Gastroesophageal sphincter (tissue), 4 donors: ENCODE data around the gene DOCK2. TPM values are rescaled to one million over a fixed set of nuclear protein-coding genes. Genes with fewer than 3 reads are reported as not detected.
"Not testable (repeated sequence)": the region's sequence is repeated elsewhere in the genome, so short reads cannot be mapped to it uniquely, and the experiment has no call there.

Experiments
- ATAC-seq: fragments of 150-250 bp; one replicate; pipeline ENCODE4 v1.9.1; 2016; ENCODE audit warnings: mild to moderate bottlenecking, moderate library complexity
- H3K27ac ChIP-seq, 4 donors: fragments of 200-600 bp; sonication (generic) in 3 of 4; 1 replicate in 3 of 4; 2 replicates in 1 of 4; pipeline ENCODE4 v1.5.1; 2016 to 2019
- H3K27me3 ChIP-seq: fragments of 200-600 bp; sonication (generic); one replicate; pipeline ENCODE4 v1.5.1; 2019
- H3K36me3 ChIP-seq, 2 donors: fragments of 200-600 bp; sonication (generic); one replicate each; pipeline ENCODE4 v1.5.1; 2019; ENCODE audit warnings: control low read depth in 1 of 2
- H3K4me1 ChIP-seq, 3 donors: fragments of 200-600 bp; sonication (generic); 1 replicate in 2 of 3; 2 replicates in 1 of 3; pipeline ENCODE4 v1.5.1; 2016 to 2019; ENCODE audit warnings: control low read depth in 2 of 3
- H3K4me3 ChIP-seq, 2 donors: fragments of 200-600 bp; sonication (generic); one replicate each; pipeline ENCODE4 v1.5.1; 2019; ENCODE audit warnings: mild to moderate bottlenecking in 1 of 2, moderate library complexity in 1 of 2
- H3K9me3 ChIP-seq, 3 donors: fragments of 200-600 bp; sonication (generic); one replicate each; pipeline ENCODE4 v1.5.1; 2017 to 2019; ENCODE audit warnings: control low read depth in 2 of 3
- CTCF ChIP-seq, 4 experiments: fragments of 200-600 bp in 2 of 4; fragments of 450-650 bp in 2 of 4; sonication (generic) in 1 of 4; IDR thresholded peaks; one replicate each; pipeline ENCODE4 v1.5.1; 2017 to 2019; ENCODE audit warnings: antibody characterized with exemption in 4 of 4, mild to moderate bottlenecking in 2 of 4, moderate library complexity in 2 of 4
- EP300 ChIP-seq: sonication (generic); formaldehyde crosslinking; IDR thresholded peaks from one replicate; pipeline ENCODE4 v1.6.1; 2017; ENCODE audit warnings: antibody characterized with exemption, mild to moderate bottlenecking
- POLR2A ChIP-seq, 2 donors: fragments of 450-650 bp; IDR thresholded peaks; one replicate each; pipeline ENCODE4 v1.6.1; 2017; ENCODE audit warnings: antibody characterized with exemption in 2 of 2, mild to moderate bottlenecking in 2 of 2, moderate library complexity in 1 of 2
- POLR2AphosphoS5 ChIP-seq: sonication (generic); formaldehyde crosslinking; IDR thresholded peaks from one replicate; pipeline ENCODE4 v1.6.1; 2017; ENCODE audit warnings: antibody characterized with exemption
- WGBS, 2 donors: methylation state at CpG; one replicate each; pipeline ENCODE4 v1.1.5; 2018; ENCODE audit warnings: low coverage in 1 of 2; 5-methylcytosine and 5-hydroxymethylcytosine counted together
- total RNA-seq, 4 donors: library from RNA; depleted of rRNA; stranded (reverse); fragments of >200 nt; gene quantifications; one replicate each; pipeline ENCODE4 v1.1.0, GENCODE V29; 2016

The DOCK2 gene
- total RNA-seq, 4 donors from 2014 or later = 9.3 to 20.6 (median 11.8) TPM

- no peak for ATAC-seq
- Histone ChIP-seq H3K36me3 (no peaks in the 10 kb centered on the region), H3K9me3 (no peaks in the 10 kb centered on the region), H3K4me1 (no peaks in the 10 kb centered on the region), H3K27ac (no peak overlapping the region), H3K4me3 (no peak overlapping the region), H3K27me3 (no peaks in the 10 kb centered on the region)
- no peak for TF ChIP-seq EP300
- TF ChIP-seq POLR2AphosphoS5 = no peak
- no peak for TF ChIP-seq CTCF (IDR thresholded peaks at IDR 0.05)
- no peak for TF ChIP-seq POLR2A (IDR thresholded peaks at IDR 0.05)
- 62 to 74% methylated on average over 3 of the region's 3 CpGs for WGBS, 2 donors
Measured at GRCh38 chr5:169748174-169748573, 111.1 kb downstream of the DOCK2 start.

GRCh38 chr5:169749295-169749694 lies 112.2 kb downstream of the DOCK2 start:
- Histone ChIP-seq H3K27ac (no peak overlapping the region), H3K9me3 (no peaks in the 10 kb centered on the region), H3K36me3 (no peaks in the 10 kb centered on the region), H3K27me3 (no peaks in the 10 kb centered on the region), H3K4me3 (no peak overlapping the region), H3K4me1 (no peaks in the 10 kb centered on the region)
- 86 to 91% methylated on average over 2 to 3 of the region's 3 CpGs for WGBS, 2 donors
- no peak for TF ChIP-seq CTCF (IDR thresholded peaks at IDR 0.05)
- TF ChIP-seq EP300 = no peak
- no peak for TF ChIP-seq POLR2A (IDR thresholded peaks at IDR 0.05)
- TF ChIP-seq POLR2AphosphoS5 = no peak
- ATAC-seq = no peak

GRCh38 chr5:169751490-169751889 lies 114.4 kb downstream of the DOCK2 start:
- no peaks in the 10 kb centered on the region for H3K36me3 ChIP-seq
- no peaks in the 10 kb centered on the region for H3K27me3 ChIP-seq
- H3K4me3 ChIP-seq = no peak overlapping the region
- no peaks in the 10 kb centered on the region for H3K9me3 ChIP-seq
- TF ChIP-seq EP300 = no peak
- no peak for TF ChIP-seq POLR2A (IDR thresholded peaks at IDR 0.05)
- no peak for TF ChIP-seq POLR2AphosphoS5
- TF ChIP-seq CTCF (IDR thresholded peaks at IDR 0.05) = no peak
- 95% methylated on average over 4 of the region's 4 CpGs; no CpG with 5 or more reads in 1 of the 2 donors for WGBS, 2 donors
- ATAC-seq = no peak
- no peak overlapping the region for H3K27ac ChIP-seq
- H3K4me1 ChIP-seq = no peaks in the 10 kb centered on the region

- H3K4me3 ChIP-seq, H3K9me3 ChIP-seq, H3K36me3 ChIP-seq, H3K27me3 ChIP-seq, H3K4me1 ChIP-seq, H3K27ac ChIP-seq, ATAC-seq: not testable (repeated sequence)
- 82 to 85% methylated on average over 4 to 5 of the region's 10 CpGs for WGBS, 2 donors
Measured at GRCh38 chr5:169752566-169752965, 115.5 kb downstream of the DOCK2 start.

- no peak for TF ChIP-seq EP300
- no peak for TF ChIP-seq POLR2AphosphoS5
- no peak for TF ChIP-seq CTCF (IDR thresholded peaks at IDR 0.05)
- no peak for TF ChIP-seq POLR2A (IDR thresholded peaks at IDR 0.05)
- Histone ChIP-seq H3K4me3 (no peak overlapping the region), H3K27me3 (no peaks in the 10 kb centered on the region), H3K9me3 (no peaks in the 10 kb centered on the region), H3K27ac (no peak overlapping the region), H3K4me1 (no peaks in the 10 kb centered on the region), H3K36me3 (no peaks in the 10 kb centered on the region)
- no peak for ATAC-seq
- WGBS, 2 donors = 71% methylated on average over 2 of the region's 2 CpGs
Measured at GRCh38 chr5:169753795-169754194, 116.7 kb downstream of the DOCK2 start.

- no peak for TF ChIP-seq POLR2AphosphoS5
- TF ChIP-seq CTCF (IDR thresholded peaks at IDR 0.05) = no peak
- no peak for TF ChIP-seq EP300
- Histone ChIP-seq H3K27me3 (no peaks in the 10 kb centered on the region), H3K9me3 (no peaks in the 10 kb centered on the region), H3K4me1 (no peaks in the 10 kb centered on the region), H3K27ac (no peak overlapping the region), H3K36me3 (no peaks in the 10 kb centered on the region), H3K4me3 (no peak overlapping the region)
- no peak for ATAC-seq
Measured at GRCh38 chr5:169754737-169755136, 117.7 kb downstream of the DOCK2 start.
